SU-DHL-6 (cell line): ENCODE data around the gene ASPRV1.

ENCODE experiments used
- H2AFZ ChIP-seq: fragments of 200-600 bp; sonication (generic); 2 replicates; pipeline ENCODE4 v1.6.1; 2014; ENCODE audit warnings: low read depth, mild to moderate bottlenecking, moderate library complexity, mixed read lengths, antibody characterized with exemption, low read length; ENCODE audit not compliant: severe bottlenecking
- H3F3A ChIP-seq: fragments of 200-600 bp; shearing (Covaris generic); 2 replicates; pipeline ENCODE4 v1.6.0; 2016; ENCODE audit warnings: antibody characterized with exemption, mild to moderate bottlenecking; ENCODE audit not compliant: insufficient read depth
- H3K27ac ChIP-seq: fragments of 200-600 bp; sonication (generic); 2 replicates; pipeline ENCODE4 v1.5.1; 2016; ENCODE audit warnings: low read depth, mild to moderate bottlenecking, low read length, moderate library complexity, mixed read lengths
- H3K27me3 ChIP-seq: fragments of 200-600 bp; sonication (generic), shearing (Covaris generic); 2 replicates; pipeline ENCODE4 v1.6.0; 2014; ENCODE audit warnings: mild to moderate bottlenecking, low read length
- H3K36me3 ChIP-seq: fragments of 200-600 bp; sonication (generic); 2 replicates; pipeline ENCODE4 v1.6.1; 2014; ENCODE audit warnings: mild to moderate bottlenecking, low read length, mixed read lengths
- H3K4me2 ChIP-seq: fragments of 300-600, 200-600 bp; shearing (Covaris generic), sonication (generic); 2 replicates; pipeline ENCODE4 v1.6.0; 2014; ENCODE audit warnings: low read length, low read depth, mild to moderate bottlenecking; ENCODE audit not compliant: poor library complexity, severe bottlenecking
- H3K4me3 ChIP-seq: fragments of 200-600 bp; sonication (generic); 2 replicates; pipeline ENCODE4 v1.5.1; 2014; ENCODE audit warnings: antibody characterized with exemption, low read length, mild to moderate bottlenecking, mixed read lengths; ENCODE audit not compliant: insufficient read depth, poor library complexity, severe bottlenecking
- H3K79me2 ChIP-seq: fragments of 200-600 bp; sonication (generic); 2 replicates; pipeline ENCODE4 v1.6.1; 2014; ENCODE audit warnings: mild to moderate bottlenecking, low read length, moderate library complexity; ENCODE audit not compliant: insufficient read depth
- H3K9ac ChIP-seq: fragments of 200-600 bp; sonication (generic); 2 replicates; pipeline ENCODE4 v1.7.0; 2014; ENCODE audit warnings: mild to moderate bottlenecking, low read length
- H3K9me2 ChIP-seq: fragments of 200-600 bp; sonication (generic); replicated peaks from 2 replicates; pipeline ENCODE4 v1.6.1; 2014; ENCODE audit warnings: low read length; ENCODE audit not compliant: insufficient read depth
- H3K9me3 ChIP-seq: fragments of 200-600 bp; sonication (generic); 2 replicates; pipeline ENCODE4 v1.6.1; 2014; ENCODE audit warnings: low read length, mixed read lengths; ENCODE audit not compliant: insufficient read depth
- H4K20me1 ChIP-seq: fragments of 200-600 bp; sonication (generic); 2 replicates; pipeline ENCODE4 v1.6.1; 2014; ENCODE audit warnings: low read depth, mild to moderate bottlenecking, antibody characterized with exemption, low read length, moderate library complexity, mixed read lengths
- EZH2phosphoT487 ChIP-seq: fragments of 200-600 bp; sonication (generic), shearing (Covaris generic); conservative IDR thresholded peaks from 2 replicates; pipeline ENCODE4 v1.6.1; 2018; ENCODE audit warnings: mild to moderate bottlenecking, antibody characterized with exemption, low read length, moderate library complexity, mixed read lengths
- TF ChIP-seq, protein P1 (sequence below): fragments of 200-600 bp; sonication (generic); IDR thresholded peaks from one replicate; pipeline ENCODE4 v1.5.1; 2017; ENCODE audit warnings: antibody characterized with exemption, mild to moderate bottlenecking, low read length, moderate library complexity; ENCODE audit not compliant: insufficient read depth, poor library complexity, severe bottlenecking

ASPRV1 gene

DNA sequence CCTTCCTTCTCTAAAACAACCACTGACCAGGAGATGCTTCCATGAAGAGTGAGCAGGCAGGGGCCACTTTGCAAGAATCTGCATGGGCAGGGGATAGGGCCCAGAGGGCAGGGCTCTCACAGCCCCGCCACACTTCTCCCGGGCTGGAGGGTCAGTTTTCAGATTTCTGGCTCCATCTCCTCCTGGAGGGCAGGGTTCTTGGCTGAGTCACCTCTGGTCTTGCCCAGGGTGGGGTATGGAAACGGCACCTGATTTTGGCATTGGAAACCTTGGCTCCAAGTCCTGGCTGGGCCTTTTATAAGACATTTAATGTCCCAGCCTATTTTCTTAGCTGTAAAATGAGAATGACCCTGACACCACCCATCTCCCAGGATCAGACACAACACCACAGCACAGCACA lies 27.6 kb upstream of the ASPRV1 start:
- Histone ChIP-seq H3K9ac (no peak overlapping the region), H2AFZ (no peak overlapping the region), H4K20me1 (no peaks in the 10 kb centered on the region), H3K4me3 (no peak overlapping the region), H3K27ac (no peak overlapping the region), H3K27me3 (no peaks in the 10 kb centered on the region), H3K4me2 (no peak overlapping the region), H3K9me2 (no peaks in the 10 kb centered on the region), H3K9me3 (no peaks in the 10 kb centered on the region), H3F3A (no peaks in the 10 kb centered on the region), H3K36me3 (no peaks in the 10 kb centered on the region), H3K79me2 (no peaks in the 10 kb centered on the region)
- no peak for TF ChIP-seq EZH2phosphoT487
- TF ChIP-seq, protein P1, sequence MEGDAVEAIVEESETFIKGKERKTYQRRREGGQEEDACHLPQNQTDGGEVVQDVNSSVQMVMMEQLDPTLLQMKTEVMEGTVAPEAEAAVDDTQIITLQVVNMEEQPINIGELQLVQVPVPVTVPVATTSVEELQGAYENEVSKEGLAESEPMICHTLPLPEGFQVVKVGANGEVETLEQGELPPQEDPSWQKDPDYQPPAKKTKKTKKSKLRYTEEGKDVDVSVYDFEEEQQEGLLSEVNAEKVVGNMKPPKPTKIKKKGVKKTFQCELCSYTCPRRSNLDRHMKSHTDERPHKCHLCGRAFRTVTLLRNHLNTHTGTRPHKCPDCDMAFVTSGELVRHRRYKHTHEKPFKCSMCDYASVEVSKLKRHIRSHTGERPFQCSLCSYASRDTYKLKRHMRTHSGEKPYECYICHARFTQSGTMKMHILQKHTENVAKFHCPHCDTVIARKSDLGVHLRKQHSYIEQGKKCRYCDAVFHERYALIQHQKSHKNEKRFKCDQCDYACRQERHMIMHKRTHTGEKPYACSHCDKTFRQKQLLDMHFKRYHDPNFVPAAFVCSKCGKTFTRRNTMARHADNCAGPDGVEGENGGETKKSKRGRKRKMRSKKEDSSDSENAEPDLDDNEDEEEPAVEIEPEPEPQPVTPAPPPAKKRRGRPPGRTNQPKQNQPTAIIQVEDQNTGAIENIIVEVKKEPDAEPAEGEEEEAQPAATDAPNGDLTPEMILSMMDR: no peak

DNA sequence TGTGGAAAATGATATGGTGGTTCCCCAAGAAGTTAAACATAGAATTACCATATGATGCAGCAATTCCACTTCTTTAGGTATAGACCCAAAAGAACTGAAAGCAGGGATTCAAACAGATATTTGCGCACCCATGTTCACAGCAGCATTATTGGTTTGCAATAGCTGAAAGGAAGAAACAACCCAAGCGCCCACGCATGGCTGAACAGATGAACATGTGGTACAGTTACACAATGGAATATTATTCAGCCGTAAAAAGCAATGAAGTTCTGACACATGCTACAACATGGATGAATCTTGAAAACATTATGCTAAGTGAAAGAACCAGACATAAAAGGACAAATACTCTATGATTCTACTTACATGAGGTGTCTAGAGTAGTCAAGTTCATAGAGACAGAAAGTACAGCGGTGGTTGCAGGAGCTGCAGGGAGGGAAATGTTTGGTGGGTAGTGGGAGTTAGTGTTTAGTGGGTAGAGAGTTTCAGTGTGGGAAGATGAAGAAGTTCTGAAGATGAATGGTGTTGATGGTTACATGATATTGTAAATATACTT lies 26.7 kb upstream of the ASPRV1 start:
- H3K9me2 ChIP-seq: no peaks in the 10 kb centered on the region
- H3K4me2 ChIP-seq: no peak overlapping the region
- no peaks in the 10 kb centered on the region for H3K79me2 ChIP-seq
- no peak overlapping the region for H3K27ac ChIP-seq
- H2AFZ ChIP-seq: no peak overlapping the region
- H4K20me1 ChIP-seq: no peaks in the 10 kb centered on the region
- no peaks in the 10 kb centered on the region for H3K27me3 ChIP-seq
- no peaks in the 10 kb centered on the region for H3F3A ChIP-seq
- H3K36me3 ChIP-seq: no peaks in the 10 kb centered on the region
- TF ChIP-seq, protein P1: no peak
- TF ChIP-seq EZH2phosphoT487: no peak
- H3K4me3 ChIP-seq: no peak overlapping the region
- no peaks in the 10 kb centered on the region for H3K9me3 ChIP-seq
- no peak overlapping the region for H3K9ac ChIP-seq

DNA sequence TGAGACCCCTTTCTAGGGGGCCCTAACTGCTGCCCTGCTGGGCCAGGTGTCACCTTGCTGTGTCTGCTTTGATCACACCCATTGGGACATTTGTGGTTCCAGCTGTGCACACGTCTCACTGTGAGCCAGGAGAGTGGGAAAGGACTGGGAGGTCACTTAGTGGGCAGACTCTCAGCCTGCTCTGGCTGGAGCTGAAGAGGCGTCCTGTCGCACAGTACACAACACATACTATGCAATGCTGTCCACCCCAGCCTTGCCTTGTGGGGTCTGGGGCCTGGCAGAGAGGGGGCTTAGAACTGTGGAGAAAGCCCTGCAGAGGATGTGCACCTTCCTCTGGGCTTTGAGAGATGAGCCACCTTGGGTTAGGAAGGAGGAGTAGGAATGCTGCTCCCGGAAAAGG lies 25.3 kb upstream of the ASPRV1 start:
- Histone ChIP-seq H3K9me2 (no peaks in the 10 kb centered on the region), H3K9me3 (no peaks in the 10 kb centered on the region), H3K27me3 (no peaks in the 10 kb centered on the region), H3K4me3 (no peak overlapping the region), H3K79me2 (no peaks in the 10 kb centered on the region), H3K27ac (no peak overlapping the region), H3K9ac (no peak overlapping the region), H3K4me2 (no peak overlapping the region), H2AFZ (no peak overlapping the region), H4K20me1 (no peaks in the 10 kb centered on the region), H3K36me3 (no peaks in the 10 kb centered on the region), H3F3A (no peaks in the 10 kb centered on the region)
- TF ChIP-seq, protein P1: no peak

DNA sequence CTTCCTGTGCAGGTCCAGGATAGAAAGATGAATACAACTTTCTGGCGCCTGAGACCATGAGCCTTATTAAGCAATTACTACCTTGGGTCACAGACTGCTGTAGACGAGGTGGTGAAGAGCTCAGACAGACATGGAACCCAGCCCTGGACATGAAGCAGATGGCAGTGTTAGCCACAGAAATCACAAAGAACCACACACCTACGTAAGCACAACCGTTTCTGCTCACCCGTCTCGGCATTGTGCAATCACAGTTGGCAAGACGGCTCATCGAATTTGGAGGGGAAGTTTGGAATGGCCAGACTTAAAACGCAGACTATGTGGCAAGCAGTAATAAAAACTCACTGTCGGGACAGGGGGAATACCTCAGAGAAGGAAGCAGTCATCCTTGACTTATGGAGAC lies 24.3 kb upstream of the ASPRV1 start:
- Histone ChIP-seq H3K27ac (no peak overlapping the region), H3F3A (no peaks in the 10 kb centered on the region), H3K4me2 (no peak overlapping the region), H3K79me2 (no peaks in the 10 kb centered on the region), H2AFZ (no peak overlapping the region), H4K20me1 (no peaks in the 10 kb centered on the region), H3K36me3 (no peaks in the 10 kb centered on the region), H3K27me3 (no peaks in the 10 kb centered on the region), H3K9me2 (no peaks in the 10 kb centered on the region), H3K9ac (no peak overlapping the region), H3K9me3 (no peaks in the 10 kb centered on the region), H3K4me3 (no peak overlapping the region)
- TF ChIP-seq, protein P1: no peak
- no peak for TF ChIP-seq EZH2phosphoT487
